Spleen (tissue), 13 donors: Measurements from ENCODE around the gene RPP30. TPM values are rescaled to one million over a fixed set of nuclear protein-coding genes. Genes with fewer than 3 reads are reported as not detected.

Experiments
- DNase-seq: peaks from one replicate; pipeline ENCODE4 v3.0.0-alpha.2; 2020
- H3K27ac ChIP-seq, 8 donors: fragments of 200-600 bp; sonication (generic) in 7 of 8; 1 replicate in 4 of 8; 2 replicates in 4 of 8; pipeline versions ENCODE4 v1.5.0 to v1.8.0; 2016 to 2021; ENCODE audit warnings: inconsistent platforms in 4 of 8, mild to moderate bottlenecking in 4 of 8, moderate library complexity in 1 of 8
- H3K27me3 ChIP-seq, 7 donors: fragments of 200-600 bp; sonication (generic) in 6 of 7; replicated peaks in 1 of 7; 1 replicate in 4 of 7; 2 replicates in 3 of 7; pipeline versions ENCODE4 v1.5.0 to v1.8.0; 2016 to 2021; ENCODE audit warnings: inconsistent platforms in 3 of 7, mild to moderate bottlenecking in 1 of 7
- H3K36me3 ChIP-seq, 6 donors: fragments of 200-600 bp; sonication (generic) in 5 of 6; 1 replicate in 4 of 6; 2 replicates in 2 of 6; pipeline versions ENCODE4 v1.5.0 to v1.8.0; 2016 to 2021; ENCODE audit warnings: inconsistent platforms in 2 of 6
- H3K4me1 ChIP-seq, 6 donors: fragments of 200-600 bp; sonication (generic) in 5 of 6; 1 replicate in 3 of 6; 2 replicates in 3 of 6; pipeline versions ENCODE4 v1.5.0 to v1.8.0; 2016 to 2021; ENCODE audit warnings: inconsistent platforms in 3 of 6
- H3K4me3 ChIP-seq, 8 donors: fragments of 200-600 bp; sonication (generic) in 7 of 8; 1 replicate in 4 of 8; 2 replicates in 4 of 8; pipeline versions ENCODE4 v1.5.0 to v1.8.0; 2016 to 2021; ENCODE audit warnings: inconsistent platforms in 4 of 8, mild to moderate bottlenecking in 4 of 8, moderate library complexity in 2 of 8
- H3K9me3 ChIP-seq, 8 donors: fragments of 200-600 bp; sonication (generic) in 7 of 8; 1 replicate in 4 of 8; 2 replicates in 4 of 8; pipeline versions ENCODE4 v1.5.0 to v1.8.0; 2016 to 2021; ENCODE audit warnings: inconsistent platforms in 4 of 8
- CTCF ChIP-seq, 11 experiments: fragments of 200-600 bp in 7 of 11; fragments of 450-650 bp in 4 of 11; sonication (generic) in 4 of 11; IDR thresholded peaks in 8 of 11; conservative IDR thresholded peaks in 3 of 11; 1 replicate in 7 of 11; 2 replicates in 4 of 11; pipeline versions ENCODE4 v1.4.0 to v1.8.0; 2016 to 2021; ENCODE audit warnings: antibody characterized with exemption in 11 of 11, inconsistent platforms in 4 of 11, mild to moderate bottlenecking in 1 of 11
- POLR2A ChIP-seq, 3 donors: fragments of 450-650 bp; IDR thresholded peaks; one replicate each; pipeline ENCODE4 v1.5.1; 2017; ENCODE audit warnings: antibody characterized with exemption in 3 of 3, mild to moderate bottlenecking in 1 of 3
- POLR2AphosphoS5 ChIP-seq, 3 donors: sonication (generic); formaldehyde crosslinking; IDR thresholded peaks; one replicate each; pipeline ENCODE4 v1.5.1; 2017; ENCODE audit warnings: antibody characterized with exemption in 3 of 3
- WGBS, 5 donors: extraction: QIAGEN DNeasy Blood & Tissue Kit in 3 of 5; methylation state at CpG; one replicate each; pipeline versions ENCODE4 v1.1.5 to v1.1.7; 2013 to 2018; 5-methylcytosine and 5-hydroxymethylcytosine counted together
- intact Hi-C: fragments of 100-400 bp; cut with DNase I; formaldehyde crosslinking; loops from one replicate; pipeline ENCODE4 v1.15.0; 2023; ENCODE audit warnings: low total_unique reads
- long read RNA-seq, 2 donors: transcript quantifications; one replicate each; lab custom pipeline, GENCODE V29; 2026
- polyA plus RNA-seq, 3 donors: library from polyadenylated mRNA; stranded (reverse); fragments of 200-250 nt; gene quantifications; one replicate each; pipeline ENCODE4 v1.2.1, GENCODE V29; 2013
- total RNA-seq, 7 donors: library from RNA; depleted of rRNA in 3 of 7; stranded (reverse); fragments of >200 nt in 3 of 7; fragmentation: NEBNext Ultra II Directional in 4 of 7; extraction: Animal tissue kit (Norgen Biotek cat#: 25700) in 4 of 7; gene quantifications; one replicate each; pipeline versions ENCODE4 v1.1.0 to v1.2.1, GENCODE V29; 2016 to 2021
- donor health status: healthy with polysubstance abuse.
- donor health status: DM: no; HTN: no; CAD: no; lungs with moderate emphysema.
- donor health status: DM: no; HTN: no; CAD: no.
- donor health status: Bipolar disorder and iron deficiency.
- donor health status: healthy.
- donor health status: DM: no; HTN: no; CAD: no.
- donor health status: DM: yes; HTN: yes; CAD: no.

Gene RPP30
- total RNA-seq (10 to 100 TPM; 23.7 to 34.0 (median 29.4) TPM), polyA plus RNA-seq (10 to 100 TPM; 34.1 to 44.9 (median 36.2) TPM)
- long read RNA-seq, donor 1, transcript RPP30-202 (11 exons, 2,589 nt) = major isoform, 8 of 9 reads
- long read RNA-seq, donor 1, partial matches to known transcripts = 0 of 9 reads
- long read RNA-seq, donor 1, other reads (novel, unspliced or antisense) = 0 of 9 reads
- long read RNA-seq, donor 2, partial matches to known transcripts = 0 of 2 reads
- long read RNA-seq, donor 2, other reads (novel, unspliced or antisense) = 0 of 2 reads

GRCh38 chr10:90871766-90872647, at the start of gene RPP30:
Gene RPP30 (plus strand): TSS chr10:90871974. CDS start chr10:90871987, 13 bp downstream.
- peak; percentile 95 for DNase-seq
- intact Hi-C loops = no loop called here
- peak within 1 kb of the TSS; percentile 63 to 83 (median 76) for H3K27ac ChIP-seq
- peaks cover 0 to 24% (median 15%) of the 10 kb centered on the region in 6 donors for H3K36me3 ChIP-seq
- TF ChIP-seq POLR2A (IDR thresholded peaks at IDR 0.05) = peak in 1 of 3 donors; percentile 8
- peak; percentile 85 to 90 (median 85) for TF ChIP-seq POLR2AphosphoS5 (IDR thresholded peaks at IDR 0.05)
- peak in 2 of 11 experiments; percentile 14 to 16 for TF ChIP-seq CTCF (IDR thresholded peaks at IDR 0.05 in 8 of 11, conservative IDR thresholded peaks at IDR 0.05 in 3 of 11)
- 0 to 1% (median 1%) methylated on average over 36 to 43 of the region's 43 CpGs for WGBS, 5 donors
- H3K4me1 ChIP-seq = peaks cover 14 to 46% (median 28%) of the 10 kb centered on the region in 6 donors
- H3K4me3 ChIP-seq = peak within 1 kb of the TSS; percentile 72 to 96 (median 79)
- peaks cover 0 to 15% (median 0%) of the 10 kb centered on the region in 7 donors for H3K27me3 ChIP-seq
- peaks cover 0 to 10% (median 0%) of the 10 kb centered on the region in 8 donors for H3K9me3 ChIP-seq

- Histone ChIP-seq H3K4me1 (no peaks in the 10 kb centered on the region), H3K4me3 (no peak overlapping the region), H3K27me3 (peaks cover 0 to 25% (median 0%) of the 10 kb centered on the region in 7 donors), H3K27ac (no peak overlapping the region), H3K9me3 (peaks cover 0 to 32% (median 15%) of the 10 kb centered on the region in 8 donors), H3K36me3 (no peaks in the 10 kb centered on the region)
- 67 to 89% (median 73%) methylated on average over 1 of the region's 1 CpG for WGBS, 5 donors
- DNase-seq = no peak
- TF ChIP-seq CTCF (IDR thresholded peaks at IDR 0.05 in 8 of 11, conservative IDR thresholded peaks at IDR 0.05 in 3 of 11) = no peak
- intact Hi-C loops = no loop called here
Observed at GRCh38 chr10:90822508-90822907, 49.3 kb upstream of the RPP30 start.

- 90 to 96% (median 90%) methylated on average over 9 to 17 of the region's 17 CpGs for WGBS, 5 donors
- TF ChIP-seq CTCF (IDR thresholded peaks at IDR 0.05 in 8 of 11, conservative IDR thresholded peaks at IDR 0.05 in 3 of 11) = no peak
- no peak for TF ChIP-seq POLR2AphosphoS5 (IDR thresholded peaks at IDR 0.05)
- TF ChIP-seq POLR2A (IDR thresholded peaks at IDR 0.05) = no peak
- DNase-seq = no peak
- H3K27ac ChIP-seq = no peak overlapping the region
- H3K4me1 ChIP-seq = no peaks in the 10 kb centered on the region
- intact Hi-C loops = no loop called here
- H3K9me3 ChIP-seq = peaks cover 0 to 9% (median 0%) of the 10 kb centered on the region in 8 donors
- H3K4me3 ChIP-seq = no peak overlapping the region
- H3K36me3 ChIP-seq = no peaks in the 10 kb centered on the region
- no peaks in the 10 kb centered on the region for H3K27me3 ChIP-seq
Observed at GRCh38 chr10:90832111-90832510, 39.7 kb upstream of the RPP30 start.

- 77 to 94% (median 81%) methylated on average over 3 of the region's 3 CpGs for WGBS, 5 donors
- no peaks in the 10 kb centered on the region for H3K27me3 ChIP-seq
- no peak overlapping the region for H3K27ac ChIP-seq
- H3K4me3 ChIP-seq = no peak overlapping the region
- peaks cover 0 to 7% (median 0%) of the 10 kb centered on the region in 8 donors for H3K9me3 ChIP-seq
- no peaks in the 10 kb centered on the region for H3K36me3 ChIP-seq
- intact Hi-C loops = no loop called here
- TF ChIP-seq CTCF (IDR thresholded peaks at IDR 0.05 in 8 of 11, conservative IDR thresholded peaks at IDR 0.05 in 3 of 11) = no peak
- TF ChIP-seq POLR2AphosphoS5 (IDR thresholded peaks at IDR 0.05) = no peak
- no peak for TF ChIP-seq POLR2A (IDR thresholded peaks at IDR 0.05)
- H3K4me1 ChIP-seq = no peaks in the 10 kb centered on the region
- DNase-seq = no peak
Observed at GRCh38 chr10:90834326-90834725, 37.4 kb upstream of the RPP30 start.
